Central memory CD8-positive, alpha-beta T cell (primary cell): ENCODE measurements around the gene MAST4.

ENCODE experiments used
- ATAC-seq: fragments of 150-1000 bp; cut with Tn5 transposase; replicated peaks from 2 replicates; pipeline ENCODE4 v1.10.0; 2022; ENCODE audit warnings: mild to moderate bottlenecking, moderate FRiP score, moderate number of reproducible peaks; ENCODE audit not compliant: poor library complexity, severe bottlenecking; ENCODE audit errors: extremely low read depth
- DNase-seq, 2 donors: peaks; one replicate each; pipeline ENCODE4 v3.0.0; 2021; ENCODE audit warnings: low spot score in 2 of 2
- H3K27ac Mint-ChIP-seq: one replicate; pipeline ENCODE4 v1.8.0; 2022; ENCODE audit warnings: low read depth, mild to moderate bottlenecking, moderate library complexity, mixed read lengths
- H3K27me3 Mint-ChIP-seq: one replicate; pipeline ENCODE4 v1.8.0; 2022; ENCODE audit warnings: mixed read lengths
- H3K36me3 Mint-ChIP-seq: one replicate; pipeline ENCODE4 v1.8.0; 2022; ENCODE audit warnings: mild to moderate bottlenecking, moderate library complexity, mixed read lengths; ENCODE audit not compliant: insufficient read depth
- H3K4me1 Mint-ChIP-seq: one replicate; pipeline ENCODE4 v1.8.0; 2022; ENCODE audit warnings: mixed read lengths
- H3K4me3 Mint-ChIP-seq: one replicate; pipeline ENCODE4 v1.8.0; 2022; ENCODE audit warnings: mild to moderate bottlenecking, moderate library complexity, mixed read lengths
- H3K9me3 Mint-ChIP-seq: one replicate; pipeline ENCODE4 v1.8.0; 2022; ENCODE audit warnings: mixed read lengths

MAST4 gene

GRCh38 chr5:66923457-66923856, 327.3 kb downstream of the MAST4 start:
- no peak for ATAC-seq

DNA sequence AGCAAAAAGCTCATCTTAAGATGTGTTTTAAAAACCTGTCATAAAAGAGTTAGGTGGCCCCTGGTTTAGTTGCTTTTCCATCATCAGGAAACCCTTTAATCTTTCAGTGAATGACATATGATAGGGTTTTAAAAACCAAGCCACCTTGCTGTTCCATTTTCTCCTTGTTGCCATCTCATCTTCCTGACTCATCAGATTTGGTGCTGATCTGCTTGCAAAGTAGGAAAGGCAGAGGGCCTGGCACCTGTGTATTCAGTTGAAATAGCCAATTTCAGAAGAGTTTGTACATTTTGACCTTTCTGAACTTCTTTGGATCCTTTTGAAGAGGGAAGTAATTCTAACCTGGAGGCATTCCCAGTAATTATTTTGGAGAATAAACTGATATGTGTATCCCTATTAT, 327.7 kb downstream of the MAST4 start:
- no peak for DNase-seq
- H3K36me3 Mint-ChIP-seq = no peaks in the 10 kb centered on the region
- no peak overlapping the region for H3K4me3 Mint-ChIP-seq
- H3K4me1 Mint-ChIP-seq = no peaks in the 10 kb centered on the region
- H3K9me3 Mint-ChIP-seq = no peaks in the 10 kb centered on the region
- no peak overlapping the region for H3K27ac Mint-ChIP-seq
- ATAC-seq = no peak
- H3K27me3 Mint-ChIP-seq = peaks cover 44% of the 10 kb centered on the region

More at GRCh38 chr5:66923457-66923856, 327.3 kb downstream of the MAST4 start:
- no peak for DNase-seq
- Mint-ChIP-seq H3K9me3 (no peaks in the 10 kb centered on the region), H3K27me3 (peaks cover 40% of the 10 kb centered on the region), H3K4me3 (no peak overlapping the region), H3K4me1 (no peaks in the 10 kb centered on the region), H3K27ac (no peak overlapping the region), H3K36me3 (no peaks in the 10 kb centered on the region)

DNA sequence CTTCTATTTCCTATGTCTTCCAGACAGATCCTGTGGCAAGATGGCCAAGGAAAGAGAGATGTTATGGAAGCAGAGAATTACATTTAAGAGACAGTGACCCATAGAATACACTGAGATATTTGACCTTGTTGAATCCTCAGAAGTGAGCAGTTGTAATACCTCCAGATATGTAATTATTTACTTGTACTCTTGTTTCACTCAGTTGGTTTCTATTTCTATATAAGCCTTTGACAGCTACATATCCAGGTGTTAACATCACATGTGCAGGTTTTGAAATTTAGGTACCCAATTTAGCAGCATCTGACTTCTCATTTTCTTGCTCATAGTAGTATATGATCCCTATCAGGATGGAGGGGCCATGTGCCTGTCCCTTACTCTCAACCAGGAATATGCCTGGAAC, 330.9 kb downstream of the MAST4 start:
- DNase-seq = no peak
- no peaks in the 10 kb centered on the region for H3K4me1 Mint-ChIP-seq
- no peaks in the 10 kb centered on the region for H3K9me3 Mint-ChIP-seq
- peaks cover 51% of the 10 kb centered on the region for H3K27me3 Mint-ChIP-seq
- H3K36me3 Mint-ChIP-seq = no peaks in the 10 kb centered on the region
- H3K4me3 Mint-ChIP-seq = no peak overlapping the region
- no peak for ATAC-seq
- H3K27ac Mint-ChIP-seq = no peak overlapping the region

- H3K4me3 Mint-ChIP-seq = no peak overlapping the region
- no peaks in the 10 kb centered on the region for H3K9me3 Mint-ChIP-seq
- no peaks in the 10 kb centered on the region for H3K4me1 Mint-ChIP-seq
- no peak for DNase-seq
- peaks cover 47% of the 10 kb centered on the region for H3K27me3 Mint-ChIP-seq
- H3K27ac Mint-ChIP-seq = no peak overlapping the region
- no peaks in the 10 kb centered on the region for H3K36me3 Mint-ChIP-seq
- ATAC-seq = no peak
These were observed 333.1 kb downstream of the MAST4 start for GRCh38 chr5:66929281-66929680.

DNA sequence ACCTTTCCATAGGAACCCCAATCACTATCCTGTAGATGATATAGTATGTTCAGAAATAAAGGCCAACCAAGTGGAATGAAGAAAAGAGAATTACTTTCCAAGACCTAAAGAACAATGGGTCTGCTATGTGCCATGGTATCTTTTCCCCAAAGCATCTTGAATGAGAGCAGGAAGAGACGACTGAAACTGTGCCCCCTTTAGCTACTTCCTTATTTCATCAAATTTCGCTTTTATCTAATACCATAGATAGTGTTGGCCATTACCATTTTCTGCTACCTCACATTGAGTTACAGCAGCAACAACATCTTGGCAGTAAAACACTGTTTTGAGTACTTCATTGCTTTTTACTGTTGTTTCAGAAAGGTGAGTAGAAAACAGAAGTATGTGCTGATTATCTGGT, 333.8 kb downstream of the MAST4 start:
- H3K4me3 Mint-ChIP-seq = no peak overlapping the region
- no peak for ATAC-seq
- no peak overlapping the region for H3K27ac Mint-ChIP-seq
- no peaks in the 10 kb centered on the region for H3K4me1 Mint-ChIP-seq
- H3K9me3 Mint-ChIP-seq = no peaks in the 10 kb centered on the region
- peaks cover 49% of the 10 kb centered on the region for H3K27me3 Mint-ChIP-seq
- DNase-seq = no peak
- H3K36me3 Mint-ChIP-seq = no peaks in the 10 kb centered on the region

DNA sequence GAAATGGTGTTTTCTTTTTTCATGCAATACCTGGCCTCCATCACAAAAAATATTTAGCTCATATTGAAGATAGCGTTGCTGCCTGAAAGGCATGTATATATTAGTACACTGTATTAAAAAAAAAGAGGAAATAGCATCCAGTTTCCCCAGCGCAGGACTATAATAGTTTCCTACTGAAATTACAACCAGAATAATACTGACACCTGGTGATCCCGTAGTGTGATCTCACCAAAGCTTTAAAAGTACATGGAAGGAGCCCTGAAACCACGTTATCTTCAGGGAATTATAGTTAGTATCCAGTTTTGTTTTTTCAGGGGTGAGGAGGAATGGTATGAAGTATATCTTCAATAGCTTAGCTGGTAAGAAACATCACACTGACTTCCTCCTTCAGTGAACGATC, 335.5 kb downstream of the MAST4 start:
- no peak for ATAC-seq
- Mint-ChIP-seq H3K27me3 (peaks cover 52% of the 10 kb centered on the region), H3K4me3 (no peak overlapping the region), H3K4me1 (no peaks in the 10 kb centered on the region), H3K36me3 (no peaks in the 10 kb centered on the region), H3K9me3 (no peaks in the 10 kb centered on the region), H3K27ac (no peak overlapping the region)
- DNase-seq = no peak

- ATAC-seq (no peak), DNase-seq (no peak)
- peaks cover 52% of the 10 kb centered on the region for H3K27me3 Mint-ChIP-seq
- H3K4me3 Mint-ChIP-seq = no peak overlapping the region
- H3K9me3 Mint-ChIP-seq = no peaks in the 10 kb centered on the region
- H3K4me1 Mint-ChIP-seq = no peaks in the 10 kb centered on the region
- no peak overlapping the region for H3K27ac Mint-ChIP-seq
- no peaks in the 10 kb centered on the region for H3K36me3 Mint-ChIP-seq
These were observed 336.3 kb downstream of the MAST4 start for GRCh38 chr5:66932457-66932856.

DNA sequence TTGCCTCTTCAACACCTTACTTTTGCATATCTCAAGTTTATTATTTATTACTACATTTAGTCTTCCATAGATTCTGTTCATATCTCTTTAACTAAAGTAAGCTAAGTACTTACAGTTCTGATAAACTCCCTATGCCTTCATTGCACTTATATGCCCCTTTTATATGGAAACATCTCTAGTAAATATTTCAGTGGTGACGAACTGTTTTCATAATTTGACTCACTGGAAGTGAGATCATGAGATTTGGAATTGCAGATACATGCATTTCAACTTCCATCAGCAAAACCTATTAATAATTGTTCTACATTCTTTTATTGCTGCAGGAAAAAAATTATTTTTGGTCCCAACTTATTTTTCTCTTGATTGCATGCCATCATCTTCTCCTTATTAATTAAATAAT, 336.9 kb downstream of the MAST4 start:
- no peak overlapping the region for H3K27ac Mint-ChIP-seq

DNA sequence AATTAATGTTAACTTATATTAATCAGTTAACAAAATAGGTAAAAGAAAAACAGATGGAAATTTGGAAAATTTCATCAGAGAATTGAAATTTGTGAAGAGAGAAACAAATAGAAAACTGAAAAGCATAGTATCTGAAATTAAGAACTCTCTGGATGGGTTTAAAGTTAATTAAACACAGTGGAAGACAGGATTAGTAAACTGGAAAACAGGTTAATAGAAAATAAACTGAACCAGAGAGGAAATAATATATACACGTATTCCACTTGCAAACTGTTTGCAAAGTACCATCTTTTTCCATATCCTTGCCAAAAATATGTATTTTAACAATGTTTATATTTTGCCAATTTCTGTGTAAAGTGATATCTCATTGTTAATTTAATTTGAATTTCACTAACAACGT, 342.9 kb downstream of the MAST4 start:
- Mint-ChIP-seq H3K27ac (no peak overlapping the region), H3K36me3 (peaks cover 2% of the 10 kb centered on the region), H3K4me3 (no peak overlapping the region), H3K9me3 (no peaks in the 10 kb centered on the region), H3K27me3 (peaks cover 66% of the 10 kb centered on the region), H3K4me1 (no peaks in the 10 kb centered on the region)
- ATAC-seq (no peak), DNase-seq (no peak)

More for the DNA sequence above, 336.9 kb downstream of the MAST4 start:
- H3K9me3 Mint-ChIP-seq = no peaks in the 10 kb centered on the region
- DNase-seq (no peak), ATAC-seq (no peak)
- H3K27me3 Mint-ChIP-seq = peaks cover 50% of the 10 kb centered on the region
- H3K36me3 Mint-ChIP-seq = no peaks in the 10 kb centered on the region
- no peak overlapping the region for H3K4me3 Mint-ChIP-seq
- no peaks in the 10 kb centered on the region for H3K4me1 Mint-ChIP-seq

DNA sequence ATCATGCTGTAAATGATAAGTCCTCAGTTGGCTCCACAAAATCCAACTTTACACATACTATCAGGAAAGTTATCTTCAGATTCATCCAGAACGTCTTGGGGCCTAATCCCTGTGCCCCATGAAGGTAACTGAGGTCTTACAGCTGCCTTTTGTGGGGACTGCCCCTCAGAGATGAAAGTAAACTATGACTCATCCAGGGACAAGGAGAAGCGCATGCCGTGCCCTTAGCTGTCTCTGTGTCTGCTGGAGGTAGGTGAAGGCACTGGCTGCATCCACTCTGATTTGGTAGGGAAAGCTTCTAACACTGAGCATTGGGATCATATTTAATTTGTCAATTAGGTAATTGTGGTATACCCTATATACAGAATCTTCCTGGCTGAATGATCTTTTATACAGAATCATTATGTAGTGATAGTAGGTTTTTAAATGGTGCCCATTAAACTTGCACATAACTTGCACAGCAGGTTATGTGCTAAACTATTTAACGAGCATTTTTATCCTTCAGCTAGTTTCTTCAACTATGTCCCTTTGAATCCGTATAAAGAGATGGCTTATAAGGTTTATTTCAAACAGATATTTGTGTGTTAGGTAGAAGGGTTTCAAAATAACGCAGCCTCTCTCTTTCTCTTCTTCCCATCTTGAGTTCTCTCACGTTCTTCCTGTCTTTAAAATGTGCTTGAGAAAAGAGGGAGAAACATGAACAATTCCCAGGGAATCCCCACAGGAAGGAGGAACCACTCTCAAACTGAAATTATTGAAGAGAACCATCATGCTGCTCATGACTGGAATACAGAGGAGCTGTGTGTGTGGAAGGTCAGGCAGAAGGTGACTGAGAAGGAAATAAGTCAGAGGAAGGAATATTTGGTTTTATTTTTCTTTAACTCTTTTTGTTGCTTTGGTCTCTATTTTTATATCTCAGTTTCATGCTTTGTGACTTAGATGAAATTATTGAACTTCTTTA, 349.5 kb downstream of the MAST4 start:
- ATAC-seq (no peak), DNase-seq (no peak)
- H3K4me3 Mint-ChIP-seq = no peak overlapping the region
- peaks cover 2% of the 10 kb centered on the region for H3K36me3 Mint-ChIP-seq
- H3K4me1 Mint-ChIP-seq = no peaks in the 10 kb centered on the region
- no peak overlapping the region for H3K27ac Mint-ChIP-seq
- peaks cover 85% of the 10 kb centered on the region for H3K27me3 Mint-ChIP-seq
- no peaks in the 10 kb centered on the region for H3K9me3 Mint-ChIP-seq

DNA sequence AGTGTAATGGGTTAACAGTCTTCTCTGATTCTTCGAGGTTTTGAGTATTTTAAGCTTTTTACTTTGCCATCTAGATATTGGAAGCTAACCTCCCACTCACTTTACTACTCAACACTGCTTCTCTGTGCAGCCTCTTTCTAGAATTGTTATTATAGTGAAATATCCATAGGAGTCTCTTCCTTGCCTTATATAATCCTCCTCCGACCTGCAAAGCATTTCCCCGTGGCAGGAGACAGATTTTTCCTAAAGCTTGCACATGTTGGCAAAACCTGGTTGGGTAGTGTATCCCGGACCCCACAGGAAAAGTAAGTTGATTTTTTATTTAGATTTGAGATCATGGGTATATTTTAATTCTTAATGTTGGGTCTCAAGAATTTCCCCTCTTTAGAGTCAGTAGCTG, 351.3 kb downstream of the MAST4 start:
- DNase-seq = no peak
- H3K4me1 Mint-ChIP-seq = peaks cover 4% of the 10 kb centered on the region
- no peaks in the 10 kb centered on the region for H3K9me3 Mint-ChIP-seq
- H3K27me3 Mint-ChIP-seq = peaks cover 84% of the 10 kb centered on the region
- no peak overlapping the region for H3K27ac Mint-ChIP-seq
- no peak for ATAC-seq
- peaks cover 2% of the 10 kb centered on the region for H3K36me3 Mint-ChIP-seq
- H3K4me3 Mint-ChIP-seq = no peak overlapping the region

- Mint-ChIP-seq H3K9me3 (no peaks in the 10 kb centered on the region), H3K27ac (no peak overlapping the region), H3K27me3 (peaks cover 73% of the 10 kb centered on the region), H3K4me1 (peaks cover 7% of the 10 kb centered on the region), H3K4me3 (no peak overlapping the region), H3K36me3 (no peaks in the 10 kb centered on the region)
- DNase-seq (no peak), ATAC-seq (no peak)
These were observed 352.9 kb downstream of the MAST4 start for GRCh38 chr5:66949066-66949465.

DNA sequence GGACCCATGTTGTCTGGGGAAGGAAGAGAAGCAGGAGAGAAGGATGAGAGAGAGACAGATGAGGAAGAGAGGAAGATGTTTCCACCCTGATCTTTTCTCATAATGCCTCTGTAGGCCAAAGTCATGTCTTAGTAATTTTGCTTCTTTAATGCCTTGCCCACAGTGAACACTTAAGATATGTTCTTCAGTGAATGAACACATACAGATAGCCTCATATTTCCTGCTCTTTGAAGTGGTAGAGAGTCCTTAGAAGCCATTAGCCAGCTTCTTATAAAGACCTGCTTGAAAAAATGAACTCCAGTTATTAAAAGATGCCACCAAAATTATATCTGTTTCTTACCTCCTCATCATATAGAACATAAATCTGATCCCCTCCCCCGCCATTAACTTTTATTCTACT, 356.0 kb downstream of the MAST4 start:
- Mint-ChIP-seq H3K4me1 (peaks cover 7% of the 10 kb centered on the region), H3K4me3 (no peak overlapping the region), H3K36me3 (no peaks in the 10 kb centered on the region), H3K9me3 (no peaks in the 10 kb centered on the region), H3K27me3 (peaks cover 55% of the 10 kb centered on the region), H3K27ac (no peak overlapping the region)
- DNase-seq (no peak), ATAC-seq (no peak)
